Measurements from ENCODE around the gene FH.

The FH gene

GRCh38 chr1:241453732-241454131, 65.8 kb downstream of the FH start:
- no peak for DNase-seq

GRCh38 chr1:241451956-241452355, 67.6 kb downstream of the FH start:
- DNase-seq: no peak
